ENCODE measurements around the gene ADGRG4.
"Not testable (repeated sequence)": the region's sequence is repeated elsewhere in the genome, so short reads cannot be mapped to it uniquely, and the experiment has no call there.

The ADGRG4 gene

DNA sequence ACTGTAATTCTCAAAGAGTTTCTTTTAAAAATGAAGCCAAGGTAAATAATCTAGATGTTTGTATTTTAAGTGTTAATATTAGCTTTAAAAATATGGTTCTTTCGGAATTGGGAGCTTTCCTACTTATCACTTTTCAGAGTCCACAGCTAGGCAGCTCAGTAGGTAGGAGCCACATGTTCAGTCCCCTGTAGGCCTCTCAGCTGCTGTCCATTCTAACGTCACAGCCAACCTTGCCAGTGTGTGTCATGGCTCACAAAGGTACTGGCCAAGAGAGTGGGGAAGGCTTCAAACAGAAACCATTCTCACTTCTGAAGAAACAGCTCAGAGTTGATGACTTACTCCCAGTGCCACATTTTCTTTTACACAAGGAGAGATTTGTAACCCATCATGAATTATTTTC lies 137.0 kb downstream of the ADGRG4 start:
- ChIA-PET CTCF (no interaction called here), POLR2A (no interaction called here)
- Histone ChIP-seq H3K27me3 (replicated peaks in 2 of 5; ENCODE audit: control insufficient read depth in 4 of 5, insufficient read depth in 5 of 5, low read length in 4 of 5) (no peaks in the 10 kb centered on the region), H3K27ac (ENCODE audit: insufficient read depth in 1 of 2, low read depth in 1 of 2, low read length in 2 of 2, poor library complexity in 1 of 2, severe bottlenecking in 2 of 2) (no peak overlapping the region), H3K4me3 (ENCODE audit: control insufficient read depth in 1 of 7, extremely low read depth in 1 of 7, insufficient read depth in 4 of 7, low read depth in 2 of 7, low read length in 6 of 7) (no peak overlapping the region), H3K9me3 (ENCODE audit: control extremely low read depth in 1 of 5, control insufficient read depth in 4 of 5, insufficient read depth in 2 of 5, low read depth in 1 of 5, low read length in 4 of 5) (no peaks in the 10 kb centered on the region), H3K36me3 (ENCODE audit: control insufficient read depth in 4 of 4, insufficient read depth in 4 of 4, low read length in 3 of 4) (no peaks in the 10 kb centered on the region), H3K4me1 (ENCODE audit: control extremely low read depth in 1 of 4, control insufficient read depth in 4 of 4, insufficient read depth in 4 of 4, low read length in 3 of 4) (no peaks in the 10 kb centered on the region)
- no peak for DNase-seq
- 100% methylated on average over 2 of the region's 2 CpGs for WGBS (ENCODE audit: insufficient coverage)

DNA sequence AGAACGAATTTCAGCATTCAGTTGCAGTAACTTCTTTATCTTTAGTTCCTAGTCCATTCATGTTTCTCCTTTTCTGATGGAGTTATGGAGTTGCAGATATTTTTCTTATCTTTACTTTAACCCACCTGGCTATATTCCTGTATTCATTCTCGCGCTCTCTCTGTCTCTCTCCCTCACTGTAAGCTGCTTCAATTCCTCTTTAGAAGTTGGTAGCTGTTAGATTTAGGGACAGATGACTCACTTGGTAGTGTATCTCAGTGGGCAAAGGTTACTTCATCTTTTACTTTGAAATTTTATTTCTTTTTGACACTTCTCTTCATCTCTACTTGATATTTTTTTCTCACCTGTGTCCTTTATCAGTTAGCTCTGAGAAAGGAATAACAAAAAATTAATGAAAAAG lies 137.4 kb downstream of the ADGRG4 start:
- H3K27ac ChIP-seq (ENCODE audit: insufficient read depth in 1 of 2, low read depth in 1 of 2, low read length in 2 of 2, poor library complexity in 1 of 2, severe bottlenecking in 2 of 2) = no peak overlapping the region
- DNase-seq = no peak
- POLR2A ChIA-PET = no interaction called here
- H3K4me1 ChIP-seq (ENCODE audit: control extremely low read depth in 1 of 4, control insufficient read depth in 4 of 4, insufficient read depth in 4 of 4, low read length in 3 of 4) = no peaks in the 10 kb centered on the region
- no peak overlapping the region for H3K4me3 ChIP-seq (ENCODE audit: control insufficient read depth in 1 of 7, extremely low read depth in 1 of 7, insufficient read depth in 4 of 7, low read depth in 2 of 7, low read length in 6 of 7)
- no peaks in the 10 kb centered on the region for H3K27me3 ChIP-seq (replicated peaks in 2 of 5; ENCODE audit: control insufficient read depth in 4 of 5, insufficient read depth in 5 of 5, low read length in 4 of 5)
- no CpG with 5 or more reads among the region's 3 CpGs for WGBS (ENCODE audit: insufficient coverage)
- H3K9me3 ChIP-seq (ENCODE audit: control extremely low read depth in 1 of 5, control insufficient read depth in 4 of 5, insufficient read depth in 2 of 5, low read depth in 1 of 5, low read length in 4 of 5) = no peaks in the 10 kb centered on the region
- H3K36me3 ChIP-seq (ENCODE audit: control insufficient read depth in 4 of 4, insufficient read depth in 4 of 4, low read length in 3 of 4) = no peaks in the 10 kb centered on the region
- CTCF ChIA-PET = no interaction called here

- H3K27ac ChIP-seq (ENCODE audit: insufficient read depth in 1 of 2, low read depth in 1 of 2, low read length in 2 of 2, poor library complexity in 1 of 2, severe bottlenecking in 2 of 2); H3K27me3 ChIP-seq (replicated peaks in 2 of 5; ENCODE audit: control insufficient read depth in 4 of 5, insufficient read depth in 5 of 5, low read length in 4 of 5); H3K4me1 ChIP-seq (ENCODE audit: control extremely low read depth in 1 of 4, control insufficient read depth in 4 of 4, insufficient read depth in 4 of 4, low read length in 3 of 4); H3K9me3 ChIP-seq (ENCODE audit: control extremely low read depth in 1 of 5, control insufficient read depth in 4 of 5, insufficient read depth in 2 of 5, low read depth in 1 of 5, low read length in 4 of 5); DNase-seq; H3K36me3 ChIP-seq (ENCODE audit: control insufficient read depth in 4 of 4, insufficient read depth in 4 of 4, low read length in 3 of 4); H3K4me3 ChIP-seq (ENCODE audit: control insufficient read depth in 1 of 7, extremely low read depth in 1 of 7, insufficient read depth in 4 of 7, low read depth in 2 of 7, low read length in 6 of 7); CTCF ChIA-PET; POLR2A ChIA-PET: not testable (repeated sequence)
- WGBS (ENCODE audit: insufficient coverage) = no CpG with 5 or more reads among the region's 18 CpGs
These were observed 144.9 kb downstream of the ADGRG4 start for GRCh38 chrX:136445674-136446073.

GRCh38 chrX:136446208-136446607 lies 145.4 kb downstream of the ADGRG4 start:
- ChIA-PET POLR2A (no interaction called here), CTCF (no interaction called here)
- no peak for DNase-seq
- Histone ChIP-seq H3K27me3 (replicated peaks in 2 of 5; ENCODE audit: control insufficient read depth in 4 of 5, insufficient read depth in 5 of 5, low read length in 4 of 5) (no peaks in the 10 kb centered on the region), H3K4me3 (ENCODE audit: control insufficient read depth in 1 of 7, extremely low read depth in 1 of 7, insufficient read depth in 4 of 7, low read depth in 2 of 7, low read length in 6 of 7) (no peak overlapping the region), H3K9me3 (ENCODE audit: control extremely low read depth in 1 of 5, control insufficient read depth in 4 of 5, insufficient read depth in 2 of 5, low read depth in 1 of 5, low read length in 4 of 5) (peaks cover 0 to 1% (median 0%) of the 10 kb centered on the region in 5 experiments), H3K27ac (ENCODE audit: insufficient read depth in 1 of 2, low read depth in 1 of 2, low read length in 2 of 2, poor library complexity in 1 of 2, severe bottlenecking in 2 of 2) (no peak overlapping the region), H3K4me1 (ENCODE audit: control extremely low read depth in 1 of 4, control insufficient read depth in 4 of 4, insufficient read depth in 4 of 4, low read length in 3 of 4) (no peaks in the 10 kb centered on the region), H3K36me3 (ENCODE audit: control insufficient read depth in 4 of 4, insufficient read depth in 4 of 4, low read length in 3 of 4) (no peaks in the 10 kb centered on the region)
- WGBS (ENCODE audit: insufficient coverage) = no CpG with 5 or more reads among the region's 6 CpGs

- H3K36me3 ChIP-seq (ENCODE audit: control insufficient read depth in 4 of 4, insufficient read depth in 4 of 4, low read length in 3 of 4) = no peaks in the 10 kb centered on the region
- ChIA-PET POLR2A (no interaction called here), CTCF (no interaction called here)
- no peak overlapping the region for H3K27ac ChIP-seq (ENCODE audit: insufficient read depth in 1 of 2, low read depth in 1 of 2, low read length in 2 of 2, poor library complexity in 1 of 2, severe bottlenecking in 2 of 2)
- WGBS (ENCODE audit: insufficient coverage) = 81% methylated on average over 1 of the region's 2 CpGs
- H3K9me3 ChIP-seq (ENCODE audit: control extremely low read depth in 1 of 5, control insufficient read depth in 4 of 5, insufficient read depth in 2 of 5, low read depth in 1 of 5, low read length in 4 of 5) = peaks cover 0 to 1% (median 0%) of the 10 kb centered on the region in 5 experiments
- no peak overlapping the region for H3K4me3 ChIP-seq (ENCODE audit: control insufficient read depth in 1 of 7, extremely low read depth in 1 of 7, insufficient read depth in 4 of 7, low read depth in 2 of 7, low read length in 6 of 7)
- no peaks in the 10 kb centered on the region for H3K27me3 ChIP-seq (replicated peaks in 2 of 5; ENCODE audit: control insufficient read depth in 4 of 5, insufficient read depth in 5 of 5, low read length in 4 of 5)
- DNase-seq = no peak
- no peaks in the 10 kb centered on the region for H3K4me1 ChIP-seq (ENCODE audit: control extremely low read depth in 1 of 4, control insufficient read depth in 4 of 4, insufficient read depth in 4 of 4, low read length in 3 of 4)
These were observed 146.5 kb downstream of the ADGRG4 start for GRCh38 chrX:136447308-136447707.

GRCh38 chrX:136447968-136448367 lies 147.2 kb downstream of the ADGRG4 start:
- no peak overlapping the region for H3K4me3 ChIP-seq (ENCODE audit: control insufficient read depth in 1 of 7, extremely low read depth in 1 of 7, insufficient read depth in 4 of 7, low read depth in 2 of 7, low read length in 6 of 7)

DNA sequence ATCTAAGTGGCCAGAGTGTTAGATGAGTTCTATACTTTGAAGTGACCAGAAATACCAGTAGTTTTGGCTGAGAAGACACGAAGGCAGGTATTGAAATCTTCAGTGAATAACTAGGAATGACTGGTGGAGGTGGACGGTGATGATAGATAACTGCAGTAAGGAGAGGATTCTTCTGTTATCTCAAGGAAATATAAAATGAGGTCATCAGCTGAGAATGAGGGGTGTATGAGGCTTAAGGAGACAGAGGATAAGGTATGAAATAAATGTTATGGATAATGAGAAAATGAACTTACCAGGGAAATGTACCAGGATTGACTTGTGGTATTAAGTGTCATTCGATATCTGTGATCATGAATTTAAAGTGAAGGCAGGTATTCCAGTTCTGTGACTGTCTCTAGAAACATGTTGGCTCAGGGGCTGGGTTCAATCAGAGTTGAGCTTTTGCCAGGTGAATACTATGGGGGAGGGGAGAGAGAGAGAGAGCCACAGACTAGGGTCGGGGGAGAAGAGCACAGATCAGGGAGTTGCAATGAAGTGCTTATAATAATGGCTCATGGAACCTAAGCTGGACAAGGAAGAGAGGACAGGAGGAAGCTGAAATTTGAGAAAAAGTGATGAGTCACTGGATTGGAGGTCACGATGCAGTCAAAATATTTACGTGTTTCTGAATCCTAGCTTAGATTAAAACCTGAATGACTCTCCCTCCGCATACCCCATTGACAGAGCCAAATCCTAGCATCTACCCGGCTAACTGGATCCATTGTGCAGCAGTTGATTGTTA lies 149.5 kb downstream of the ADGRG4 start:
- Histone ChIP-seq H3K27me3 (replicated peaks in 2 of 5; ENCODE audit: control insufficient read depth in 4 of 5, insufficient read depth in 5 of 5, low read length in 4 of 5) (no peaks in the 10 kb centered on the region), H3K9me3 (ENCODE audit: control extremely low read depth in 1 of 5, control insufficient read depth in 4 of 5, insufficient read depth in 2 of 5, low read depth in 1 of 5, low read length in 4 of 5) (peaks cover 0 to 1% (median 0%) of the 10 kb centered on the region in 5 experiments), H3K4me1 (ENCODE audit: control extremely low read depth in 1 of 4, control insufficient read depth in 4 of 4, insufficient read depth in 4 of 4, low read length in 3 of 4) (no peaks in the 10 kb centered on the region), H3K36me3 (ENCODE audit: control insufficient read depth in 4 of 4, insufficient read depth in 4 of 4, low read length in 3 of 4) (no peaks in the 10 kb centered on the region), H3K27ac (ENCODE audit: insufficient read depth in 1 of 2, low read depth in 1 of 2, low read length in 2 of 2, poor library complexity in 1 of 2, severe bottlenecking in 2 of 2) (no peak overlapping the region), H3K4me3 (ENCODE audit: control insufficient read depth in 1 of 7, extremely low read depth in 1 of 7, insufficient read depth in 4 of 7, low read depth in 2 of 7, low read length in 6 of 7) (no peak overlapping the region)
- 79% methylated on average over 8 of the region's 8 CpGs for WGBS (ENCODE audit: insufficient coverage)
- CTCF ChIA-PET = no interaction called here
- no peak for DNase-seq
- POLR2A ChIA-PET = no interaction called here

More at GRCh38 chrX:136447968-136448367, 147.2 kb downstream of the ADGRG4 start:
- POLR2A ChIA-PET = no interaction called here
- no peaks in the 10 kb centered on the region for H3K36me3 ChIP-seq (ENCODE audit: control insufficient read depth in 4 of 4, insufficient read depth in 4 of 4, low read length in 3 of 4)
- no peak for DNase-seq
- no peaks in the 10 kb centered on the region for H3K4me1 ChIP-seq (ENCODE audit: control extremely low read depth in 1 of 4, control insufficient read depth in 4 of 4, insufficient read depth in 4 of 4, low read length in 3 of 4)
- no peaks in the 10 kb centered on the region for H3K27me3 ChIP-seq (replicated peaks in 2 of 5; ENCODE audit: control insufficient read depth in 4 of 5, insufficient read depth in 5 of 5, low read length in 4 of 5)
- no peak overlapping the region for H3K27ac ChIP-seq (ENCODE audit: insufficient read depth in 1 of 2, low read depth in 1 of 2, low read length in 2 of 2, poor library complexity in 1 of 2, severe bottlenecking in 2 of 2)
- CTCF ChIA-PET = no interaction called here
- peaks cover 0 to 1% (median 0%) of the 10 kb centered on the region in 5 experiments for H3K9me3 ChIP-seq (ENCODE audit: control extremely low read depth in 1 of 5, control insufficient read depth in 4 of 5, insufficient read depth in 2 of 5, low read depth in 1 of 5, low read length in 4 of 5)

All from common myeloid progenitor, CD34-positive (primary cell).